HG02852 (cell line): Measurements from ENCODE around the gene RIMBP2.

Experiments used
- ATAC-seq: cut with Tn5 transposase; IDR thresholded peaks from one replicate; pipeline ENCODE4 v1.9.1; 2021; ENCODE audit warnings: mild to moderate bottlenecking, moderate library complexity; ENCODE audit not compliant: unreplicated experiment

RIMBP2 gene

DNA sequence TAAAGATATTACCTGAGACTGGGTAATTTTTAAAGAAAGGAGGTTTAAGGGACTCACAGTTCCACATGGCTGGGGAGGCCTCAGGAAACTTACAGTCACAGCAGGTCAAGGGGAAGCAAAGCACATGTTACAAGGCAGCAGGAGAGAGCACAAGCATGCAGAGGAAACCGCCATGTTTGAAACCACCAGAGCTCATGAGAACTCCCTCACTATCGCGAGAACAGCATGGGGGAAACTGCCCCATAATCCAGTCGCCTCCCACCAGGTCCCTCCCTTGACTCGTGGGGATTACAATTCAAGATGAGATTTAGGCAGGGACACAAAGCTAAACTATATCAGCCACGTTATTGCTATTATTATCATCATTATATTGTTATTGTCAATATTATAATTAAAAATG, 138.7 kb downstream of the RIMBP2 start:
- no peak for ATAC-seq

DNA sequence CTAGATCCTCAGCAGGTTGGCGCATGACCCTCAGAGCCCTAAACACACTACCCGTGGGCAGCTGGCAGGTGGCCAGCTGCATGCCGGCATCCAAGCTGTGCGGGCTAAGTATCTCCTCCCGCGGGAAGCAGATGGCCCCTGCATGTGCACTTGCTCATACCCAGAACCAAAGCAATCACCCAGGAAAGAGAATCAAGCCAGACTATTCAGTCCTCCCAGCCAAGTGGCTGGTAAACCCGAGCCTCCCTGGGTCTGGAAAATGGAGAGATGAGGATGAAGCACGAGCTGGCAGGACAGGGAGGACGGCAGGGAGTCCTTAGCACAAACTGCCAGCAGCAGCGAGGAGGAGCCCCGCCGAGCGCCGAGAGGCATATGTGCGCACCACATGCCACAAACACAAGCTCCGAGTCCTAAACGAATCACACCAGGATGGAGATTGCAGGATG, 139.7 kb downstream of the RIMBP2 start:
- no peak for ATAC-seq

DNA sequence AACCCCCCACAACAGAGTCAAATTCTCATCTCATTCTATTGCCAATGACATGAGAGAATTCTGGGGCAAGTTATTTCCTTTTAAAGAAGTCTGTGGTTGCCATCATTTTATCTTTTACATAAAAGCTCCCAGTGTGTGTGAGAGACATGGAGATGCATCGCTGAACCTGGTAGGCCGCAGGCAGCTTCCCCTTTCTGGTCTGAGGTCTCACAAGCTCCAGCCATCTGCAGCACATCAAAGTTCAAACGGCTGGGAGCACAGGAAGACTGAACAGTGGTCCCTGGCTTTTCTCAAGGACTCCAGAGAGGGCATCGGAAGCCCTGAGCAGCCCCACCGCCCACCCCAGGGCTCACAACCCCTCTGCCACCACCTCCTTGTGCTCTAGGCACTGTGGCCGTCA, 141.7 kb downstream of the RIMBP2 start:
- no peak for ATAC-seq

DNA sequence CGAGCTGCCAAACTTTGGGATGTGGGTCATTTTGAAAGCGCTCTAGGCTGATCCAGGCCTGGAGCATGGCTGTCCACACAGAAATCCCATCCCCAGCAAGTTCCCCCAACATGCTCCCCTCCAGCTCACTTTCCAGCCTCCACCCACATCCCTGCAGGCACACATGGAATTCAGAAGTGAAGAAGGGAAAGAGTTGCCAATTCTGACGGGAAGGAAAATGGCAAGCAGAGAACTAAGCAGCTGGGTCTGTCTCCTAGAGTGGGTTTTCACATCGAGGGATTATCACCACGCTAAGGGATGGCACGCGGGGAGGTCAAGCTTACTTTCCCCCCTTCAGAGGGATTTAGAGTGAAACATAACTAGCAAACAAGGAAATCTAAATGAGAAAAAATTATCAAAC, 142.3 kb downstream of the RIMBP2 start:
- no peak for ATAC-seq

DNA sequence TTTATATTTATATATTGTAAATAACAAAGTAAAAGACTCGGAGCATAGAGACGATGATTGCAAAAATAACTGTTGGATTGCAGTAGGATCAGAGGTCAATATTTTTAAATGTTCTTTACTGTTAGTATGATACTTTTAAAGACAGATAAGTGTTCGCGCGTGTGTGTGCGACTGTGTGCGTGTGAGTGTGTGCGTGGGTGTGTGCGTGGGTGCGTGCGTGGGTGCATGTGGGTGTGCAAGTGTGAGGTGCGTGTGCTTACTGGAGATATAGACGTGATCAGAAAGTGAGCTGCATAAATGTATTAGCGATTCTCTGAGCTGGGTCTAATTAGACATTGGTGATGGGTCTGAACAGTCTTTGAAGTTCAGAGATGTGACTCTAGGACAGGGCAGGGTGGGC, 142.9 kb downstream of the RIMBP2 start:
- ATAC-seq, result no peak

DNA sequence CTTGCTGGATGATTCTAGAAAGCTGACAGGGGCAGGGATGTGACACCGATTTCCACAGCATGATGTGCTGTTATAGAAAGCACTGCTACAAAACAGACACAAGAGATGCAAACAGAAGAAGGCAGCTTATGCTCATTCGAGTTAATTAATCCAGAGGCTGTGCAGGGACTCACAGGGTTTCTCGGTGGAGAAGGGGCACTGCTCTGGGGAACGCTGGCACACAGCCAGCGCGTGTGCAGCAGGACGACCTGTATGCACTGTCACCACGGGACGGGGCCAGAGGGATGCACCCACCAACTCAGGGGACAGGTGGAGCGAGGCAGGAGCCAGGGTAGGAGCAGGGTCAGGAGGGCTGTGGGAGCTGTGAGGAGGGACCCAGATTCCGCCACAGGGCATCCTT, 143.5 kb downstream of the RIMBP2 start:
- no peak for ATAC-seq

DNA sequence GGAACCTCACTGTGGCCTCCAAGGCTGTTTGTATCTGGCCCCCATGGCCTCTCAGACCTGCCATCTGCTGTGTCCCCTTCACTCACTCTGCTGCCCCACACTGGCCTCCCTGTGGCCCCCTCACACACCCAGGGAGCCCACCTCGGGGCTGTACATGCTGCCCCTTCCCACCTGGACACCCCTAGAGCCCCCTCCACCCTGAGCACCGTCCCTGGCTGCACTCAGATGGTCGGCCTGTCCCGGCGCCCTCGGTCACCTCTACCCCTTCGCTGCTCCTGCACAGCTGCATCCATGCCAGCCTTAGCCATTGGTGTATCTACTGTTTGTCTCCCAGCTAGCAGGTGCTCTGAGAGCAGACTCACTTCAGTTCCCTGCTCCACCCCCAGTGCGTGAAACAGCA, 144.4 kb downstream of the RIMBP2 start:
- no peak for ATAC-seq

DNA sequence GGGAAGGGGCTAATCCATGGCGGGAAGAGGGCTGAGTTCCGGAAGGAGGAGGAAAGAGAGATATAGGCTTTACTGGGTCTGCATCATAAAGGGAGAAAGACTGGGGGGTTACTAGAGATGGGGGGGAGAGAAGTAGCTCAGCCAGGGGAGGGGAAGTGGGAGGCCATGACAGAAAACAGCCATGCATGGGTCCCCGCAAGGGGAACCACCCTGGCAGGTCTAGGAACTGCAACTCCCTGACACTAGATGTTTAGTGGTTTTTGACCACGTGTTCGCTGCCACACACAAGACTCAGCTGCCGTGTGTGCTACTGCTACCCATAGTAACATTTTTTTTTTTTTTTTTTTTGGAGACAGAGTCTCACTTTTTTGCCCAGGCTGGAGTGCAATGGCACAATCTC, 145.0 kb downstream of the RIMBP2 start:
- no peak for ATAC-seq

DNA sequence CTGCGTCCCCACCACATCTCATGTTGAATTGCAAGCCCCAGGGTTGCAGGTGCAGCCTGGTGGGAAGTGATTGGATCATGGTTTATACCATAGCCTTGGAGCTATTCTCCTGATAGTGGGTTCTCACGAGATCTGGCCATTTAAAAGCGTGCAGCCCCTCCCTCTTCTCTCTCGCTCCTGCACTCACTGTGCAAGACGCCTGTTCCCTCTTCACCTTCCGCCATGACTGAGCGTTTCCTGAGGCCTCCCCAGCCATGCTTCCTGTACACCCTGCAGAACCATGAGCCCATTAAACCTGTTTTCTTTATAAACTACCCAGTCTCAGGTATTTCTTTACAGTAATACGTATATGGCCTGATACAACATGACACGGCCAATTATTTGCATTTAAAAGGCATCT, 146.6 kb downstream of the RIMBP2 start:
- no peak for ATAC-seq

DNA sequence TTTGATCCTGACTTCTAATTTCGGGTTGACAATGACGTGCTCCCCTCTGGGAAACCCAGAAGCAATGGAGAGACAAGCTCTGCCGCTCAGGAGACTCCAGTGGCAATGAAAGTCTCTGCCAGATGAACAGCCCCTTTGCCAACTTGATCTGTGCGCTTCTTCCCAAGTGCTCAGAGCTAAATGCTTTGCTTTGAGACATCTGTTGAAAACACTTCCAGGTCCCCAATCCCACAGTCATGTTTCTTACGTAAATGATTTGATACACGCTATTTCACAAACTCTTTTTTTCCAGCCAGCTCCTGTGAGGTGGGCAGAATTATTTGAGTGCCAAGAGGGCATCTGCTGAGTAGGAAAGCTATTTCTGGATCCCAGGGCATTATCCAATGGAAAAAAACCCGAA, 147.6 kb downstream of the RIMBP2 start:
- ATAC-seq, result no peak

DNA sequence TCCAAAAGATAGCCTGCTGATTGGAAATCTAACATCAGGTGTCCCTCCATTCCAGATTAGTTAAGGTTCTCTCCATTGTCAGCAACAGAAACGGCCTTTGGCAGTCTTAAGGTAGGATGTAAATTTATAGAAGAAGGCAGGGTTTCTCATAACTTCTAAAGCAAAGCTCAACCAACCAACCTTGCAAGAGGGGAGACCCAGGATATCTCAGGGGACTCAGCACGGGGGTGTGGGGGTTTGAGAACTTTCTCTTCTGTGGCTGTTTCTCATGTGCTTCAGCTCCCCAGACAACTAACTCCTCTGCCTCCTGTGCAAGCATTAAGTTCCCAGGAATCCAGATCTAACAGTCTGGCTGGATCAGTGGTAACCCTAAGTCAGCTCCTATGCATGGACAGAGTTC, 148.1 kb downstream of the RIMBP2 start:
- no peak for ATAC-seq

DNA sequence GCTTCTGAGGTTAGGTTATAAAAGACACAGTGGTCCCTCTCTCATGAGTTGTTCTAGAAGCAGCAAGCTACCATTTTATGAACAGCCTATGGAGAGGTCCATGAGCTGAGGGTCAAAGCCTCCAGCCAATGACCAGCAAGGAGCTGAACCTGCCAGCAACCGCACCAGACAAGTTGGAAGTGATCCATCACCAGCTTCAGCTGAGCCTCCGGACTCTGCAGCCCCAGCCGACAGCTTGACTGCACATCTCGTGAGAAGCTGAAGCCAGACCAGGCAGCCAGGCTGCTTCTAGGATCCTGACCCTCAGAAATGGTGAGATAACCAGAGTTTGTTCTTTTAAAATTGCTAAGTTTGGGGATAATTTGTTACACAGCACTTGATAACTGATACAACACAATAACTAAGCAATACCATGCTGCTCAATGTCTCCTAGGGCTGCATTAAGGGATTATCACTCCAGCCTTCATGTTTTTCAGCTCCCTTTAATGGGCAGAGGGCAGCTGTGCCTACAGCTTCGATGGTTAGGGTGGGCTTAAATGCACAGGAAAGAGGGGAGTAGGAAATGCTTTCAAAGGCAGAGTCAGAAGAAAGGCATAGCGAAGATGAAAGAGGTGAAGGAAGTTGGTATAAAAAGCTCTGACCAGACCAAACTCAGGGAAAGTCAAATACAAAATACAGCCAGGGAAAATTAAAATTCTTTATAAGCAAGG, 149.5 kb downstream of the RIMBP2 start:
- ATAC-seq, result no peak

DNA sequence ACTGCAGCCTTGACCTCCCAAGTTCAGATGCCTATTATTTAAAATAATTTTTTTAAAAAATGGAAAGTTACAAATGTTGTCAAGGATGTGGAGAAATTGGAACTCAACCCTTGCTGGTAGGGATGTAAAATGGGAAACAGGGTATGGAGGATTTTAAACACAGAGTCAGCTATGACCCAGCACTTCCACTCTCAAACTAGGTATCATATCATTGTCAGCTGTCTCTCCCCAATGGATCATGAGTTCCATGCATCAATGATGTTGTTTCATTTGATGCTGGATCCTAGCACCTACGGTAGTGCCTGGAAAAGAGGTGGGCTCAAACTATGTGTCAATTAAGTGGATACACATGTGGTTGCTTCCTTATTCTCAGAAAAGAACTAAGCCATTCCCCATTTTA, 150.9 kb downstream of the RIMBP2 start:
- no peak for ATAC-seq

DNA sequence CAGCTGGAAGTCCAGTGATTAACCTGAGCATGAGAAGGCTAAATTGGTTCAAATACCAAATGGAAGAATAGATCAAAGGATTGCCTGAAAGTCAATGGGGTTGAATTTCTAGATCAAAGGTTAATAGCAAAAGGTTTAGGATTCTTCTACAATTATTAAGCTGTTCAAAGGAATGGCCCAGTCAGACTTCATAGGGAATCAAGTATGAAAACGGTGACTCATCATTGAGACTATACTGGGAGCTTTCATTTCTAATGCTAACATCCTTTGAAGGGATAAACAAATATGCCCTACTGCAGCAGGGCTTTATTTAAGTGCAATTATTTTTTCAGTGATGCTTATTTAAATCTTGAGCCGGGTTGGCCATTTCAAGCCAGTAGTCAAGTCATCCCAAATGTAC, 152.8 kb downstream of the RIMBP2 start:
- no peak for ATAC-seq

DNA sequence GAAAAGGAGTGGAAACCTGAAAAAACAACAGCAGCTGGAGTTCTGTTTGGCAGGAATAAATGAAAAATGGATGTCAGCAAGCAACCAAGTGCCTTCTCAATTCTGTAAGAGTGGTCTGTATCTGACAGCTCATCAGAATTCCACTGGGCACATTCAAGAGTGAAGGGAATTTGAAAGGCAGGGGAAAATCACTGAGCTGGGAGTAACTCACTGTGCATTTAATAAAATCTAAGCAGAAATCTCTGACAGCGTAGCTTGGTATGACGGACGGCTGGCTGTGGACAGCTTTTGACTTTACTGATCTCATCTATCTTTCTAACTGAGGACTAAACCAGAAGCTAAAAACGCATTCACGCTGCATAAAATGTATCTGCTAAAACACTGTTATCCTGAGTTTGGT, 153.4 kb downstream of the RIMBP2 start:
- ATAC-seq, result no peak

DNA sequence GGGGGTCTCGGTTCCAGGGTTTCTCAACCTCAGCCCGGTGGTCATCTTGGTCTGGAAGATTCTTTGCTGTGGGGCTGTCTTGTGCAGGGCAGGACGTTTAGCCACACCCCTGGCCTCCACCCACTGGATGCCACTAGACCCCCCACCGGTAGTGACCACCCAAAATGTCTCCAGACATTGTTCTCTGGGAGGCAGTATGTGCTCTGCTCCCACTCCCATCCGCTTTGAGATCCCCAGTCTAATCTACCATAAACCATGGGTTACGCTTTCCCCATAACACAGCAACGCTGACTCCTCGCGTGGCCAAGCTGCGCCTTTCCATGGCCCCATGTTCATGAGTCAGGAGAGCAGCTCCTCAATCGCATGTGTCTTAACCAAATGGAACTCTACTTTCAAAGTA, 155.8 kb downstream of the RIMBP2 start:
- ATAC-seq, result no peak

DNA sequence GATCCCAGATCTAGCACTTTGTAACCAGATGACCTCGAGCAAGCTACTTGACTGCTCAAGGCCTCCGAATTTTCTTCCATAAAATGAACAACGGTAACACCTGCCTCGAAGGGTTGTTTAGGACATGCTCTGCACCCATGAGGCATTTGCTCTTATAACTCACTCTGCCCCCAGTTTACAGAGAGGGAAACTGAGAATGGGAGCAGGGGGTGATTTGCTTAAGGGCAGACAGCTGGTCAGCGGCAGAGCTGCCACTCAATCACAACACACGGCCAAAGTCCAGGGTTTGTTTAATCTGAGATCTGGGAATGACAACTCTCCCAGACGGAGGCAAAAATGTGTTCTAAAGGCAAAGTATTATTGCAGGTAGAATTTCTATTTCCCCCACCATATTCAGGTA, 156.3 kb downstream of the RIMBP2 start:
- ATAC-seq, result no peak

DNA sequence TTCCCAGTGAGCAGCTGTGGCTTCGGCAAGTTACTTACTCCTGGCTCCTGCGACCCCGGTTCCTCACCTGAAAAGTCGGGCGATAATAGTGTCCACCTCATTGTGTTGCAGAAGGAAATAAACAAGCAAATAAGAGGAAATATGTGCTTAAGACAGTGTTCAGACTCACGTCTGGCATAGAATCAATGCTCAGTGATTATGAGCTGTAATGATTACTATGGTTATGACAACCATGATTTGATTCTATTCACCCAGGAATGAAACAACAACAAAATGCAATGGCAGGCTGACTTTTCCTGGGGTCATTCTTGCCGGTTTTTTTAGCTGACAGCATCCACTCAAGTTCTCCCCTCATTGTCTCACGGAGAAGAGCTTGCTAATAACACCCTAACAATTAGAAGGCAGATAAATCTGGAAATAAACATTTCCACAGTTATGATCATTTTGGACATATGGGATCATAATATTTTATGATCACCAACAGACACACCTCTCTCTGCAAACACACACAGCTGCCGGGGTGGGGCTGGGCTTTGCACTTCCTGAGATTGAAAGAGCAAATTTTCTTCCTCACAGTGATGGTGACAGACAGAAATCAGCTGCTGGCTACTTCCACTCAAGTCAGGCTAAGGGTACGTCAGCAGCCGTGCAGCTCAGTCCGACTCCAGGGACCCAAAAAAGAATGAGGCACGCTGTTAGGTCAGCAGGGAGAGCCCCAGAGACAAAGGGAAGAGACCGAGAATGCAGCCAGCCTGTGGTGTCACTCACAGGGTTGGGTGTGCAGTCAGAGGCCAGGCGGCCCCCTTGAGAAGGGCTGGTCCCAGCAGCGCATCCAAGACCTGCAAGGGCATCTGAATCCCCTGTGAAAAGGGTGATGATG, 158.0 kb downstream of the RIMBP2 start:
- ATAC-seq, result no peak

DNA sequence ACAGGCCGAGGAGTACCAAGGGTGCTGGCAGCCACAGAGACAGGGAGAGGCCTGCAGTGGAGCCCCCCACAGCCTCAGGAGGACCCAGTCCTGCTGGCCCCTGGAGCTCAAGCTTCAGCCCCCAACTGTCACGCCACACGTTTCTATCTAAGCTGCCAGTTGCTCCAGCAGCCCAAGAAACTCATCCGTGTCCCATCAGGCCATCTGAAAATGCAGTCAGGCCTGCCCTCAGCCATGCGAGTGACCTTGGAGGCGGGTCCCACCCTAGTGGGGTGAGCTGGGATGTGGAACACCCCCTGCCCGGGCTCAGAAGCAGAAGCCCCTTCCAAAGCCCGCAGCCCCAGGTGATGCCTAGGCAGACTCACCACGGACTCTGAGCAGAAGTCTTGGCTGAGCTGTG, 158.9 kb downstream of the RIMBP2 start:
- no peak for ATAC-seq

DNA sequence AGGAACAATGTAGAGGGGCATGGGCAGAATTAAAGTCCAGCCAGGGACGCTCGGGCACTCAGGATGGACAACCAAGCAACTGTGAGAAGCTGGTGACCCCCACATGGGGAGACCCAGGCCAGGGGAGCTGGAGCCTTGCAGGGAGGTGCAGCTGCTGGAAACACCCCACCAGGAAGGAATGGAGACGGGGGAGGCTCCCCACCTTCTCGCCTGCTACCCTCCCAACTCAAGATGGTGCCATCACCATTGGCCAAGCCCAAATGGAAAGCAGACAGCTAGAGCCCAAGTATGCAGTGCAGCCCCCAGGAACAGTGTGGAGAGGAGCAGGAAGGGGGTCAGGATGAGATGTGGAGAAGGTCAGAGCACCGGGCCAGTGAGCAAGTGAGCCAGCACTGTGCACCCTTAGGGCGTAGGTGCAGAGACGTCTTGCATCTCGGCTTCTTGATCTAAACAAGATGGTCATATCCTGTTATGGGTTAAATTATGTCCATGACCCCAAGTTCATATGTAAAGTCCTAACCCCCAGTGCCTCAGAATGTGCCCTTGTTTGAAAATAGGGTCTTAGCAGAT, 159.5 kb downstream of the RIMBP2 start:
- no peak for ATAC-seq

DNA sequence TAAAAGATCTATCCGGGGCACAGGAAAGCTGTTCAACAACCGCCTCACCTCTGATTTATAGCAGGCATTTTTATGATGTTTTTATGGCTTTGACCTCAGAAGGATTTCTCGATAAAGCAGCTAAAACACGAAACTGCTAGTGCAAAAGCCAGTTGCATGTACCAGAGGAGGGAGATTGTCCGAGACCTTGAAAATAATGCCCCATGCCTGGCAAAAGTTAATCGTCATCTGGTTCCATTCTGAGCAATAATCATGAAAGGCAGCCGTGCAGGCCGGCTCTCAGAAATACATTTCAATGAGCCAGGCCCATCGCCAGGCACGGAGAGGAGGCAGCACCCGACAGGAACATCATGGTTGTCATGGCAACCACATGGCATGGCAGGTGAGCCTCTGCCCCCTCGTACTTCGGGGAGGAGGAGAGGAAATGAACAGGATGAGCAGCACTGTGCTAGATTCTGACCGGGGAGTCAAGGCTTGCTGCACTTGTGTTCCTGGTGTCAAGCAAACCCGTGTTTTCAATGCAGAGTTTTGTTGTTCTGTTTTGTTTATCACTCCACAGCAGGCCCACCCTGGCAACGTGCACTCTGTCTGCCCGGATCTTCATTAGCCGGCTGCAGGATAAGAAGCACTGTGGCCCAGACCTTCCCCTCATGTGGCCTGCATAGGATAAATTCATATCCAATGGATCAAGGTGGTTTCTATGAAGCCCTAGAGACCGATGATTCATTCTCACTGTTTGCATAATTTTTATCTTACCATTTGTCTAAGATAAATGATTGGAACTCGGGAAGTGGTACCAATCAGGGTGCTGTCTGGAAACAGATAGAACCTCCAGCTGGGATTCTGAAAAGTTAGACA, 160.2 kb downstream of the RIMBP2 start:
- ATAC-seq, result no peak
